Measurements from ENCODE around the gene INPP4B.

Gene INPP4B

GRCh38 chr4:142291299-142292050, 554.6 kb downstream of the INPP4B start:
- no peak overlapping the region for H3K4me3 ChIP-seq
- H3K9me3 ChIP-seq: no peaks in the 10 kb centered on the region
- TF ChIP-seq Cebpa-rat (IDR thresholded peaks at IDR 0.05): no peak
- no peak overlapping the region for H3K9ac ChIP-seq
- H3K27ac ChIP-seq: no peak overlapping the region
- no peaks in the 10 kb centered on the region for H3K36me3 ChIP-seq
- no peaks in the 10 kb centered on the region for H4K20me1 ChIP-seq
- H3K4me1 ChIP-seq: no peaks in the 10 kb centered on the region
- H3K27me3 ChIP-seq: no peaks in the 10 kb centered on the region
- no peak overlapping the region for H3K4me2 ChIP-seq

- no peak overlapping the region for H3K4me3 ChIP-seq
- TF ChIP-seq Cebpa-rat (IDR thresholded peaks at IDR 0.05): no peak
- no peak overlapping the region for H3K27ac ChIP-seq
- H3K27me3 ChIP-seq: no peaks in the 10 kb centered on the region
- no peaks in the 10 kb centered on the region for H3K9me3 ChIP-seq
- no peaks in the 10 kb centered on the region for H4K20me1 ChIP-seq
- no peaks in the 10 kb centered on the region for H3K4me1 ChIP-seq
- H3K36me3 ChIP-seq: no peaks in the 10 kb centered on the region
- H3K9ac ChIP-seq: no peak overlapping the region
- H3K4me2 ChIP-seq: no peak overlapping the region
Observed at GRCh38 chr4:142287371-142287770, 558.7 kb downstream of the INPP4B start.

GRCh38 chr4:142285222-142285583, 560.9 kb downstream of the INPP4B start:
- Histone ChIP-seq H3K36me3 (no peaks in the 10 kb centered on the region), H3K4me1 (no peaks in the 10 kb centered on the region), H4K20me1 (no peaks in the 10 kb centered on the region), H3K9ac (no peak overlapping the region), H3K4me2 (no peak overlapping the region), H3K9me3 (no peaks in the 10 kb centered on the region), H3K4me3 (no peak overlapping the region), H3K27ac (no peak overlapping the region), H3K27me3 (no peaks in the 10 kb centered on the region)
- TF ChIP-seq Cebpa-rat (IDR thresholded peaks at IDR 0.05): no peak

- no peaks in the 10 kb centered on the region for H3K4me1 ChIP-seq
- H3K36me3 ChIP-seq: no peaks in the 10 kb centered on the region
- no peak overlapping the region for H3K4me3 ChIP-seq
- H3K27me3 ChIP-seq: no peaks in the 10 kb centered on the region
- H4K20me1 ChIP-seq: no peaks in the 10 kb centered on the region
- H3K9ac ChIP-seq: no peak overlapping the region
- H3K9me3 ChIP-seq: no peaks in the 10 kb centered on the region
- TF ChIP-seq Cebpa-rat (IDR thresholded peaks at IDR 0.05): no peak
- H3K4me2 ChIP-seq: no peak overlapping the region
- H3K27ac ChIP-seq: no peak overlapping the region
Observed at GRCh38 chr4:142284402-142285221, 561.5 kb downstream of the INPP4B start.

GRCh38 chr4:142282870-142283431, 563.1 kb downstream of the INPP4B start:
- H3K4me3 ChIP-seq: no peak overlapping the region
- H3K27ac ChIP-seq: no peak overlapping the region
- no peaks in the 10 kb centered on the region for H4K20me1 ChIP-seq
- no peaks in the 10 kb centered on the region for H3K27me3 ChIP-seq
- H3K36me3 ChIP-seq: no peaks in the 10 kb centered on the region
- H3K9me3 ChIP-seq: no peaks in the 10 kb centered on the region
- no peak overlapping the region for H3K9ac ChIP-seq
- no peaks in the 10 kb centered on the region for H3K4me1 ChIP-seq
- TF ChIP-seq Cebpa-rat (IDR thresholded peaks at IDR 0.05): no peak
- no peak overlapping the region for H3K4me2 ChIP-seq

GRCh38 chr4:142281999-142282398, 564.1 kb downstream of the INPP4B start:
- H4K20me1 ChIP-seq: no peaks in the 10 kb centered on the region
- no peak overlapping the region for H3K4me3 ChIP-seq
- no peaks in the 10 kb centered on the region for H3K4me1 ChIP-seq
- no peak for TF ChIP-seq Cebpa-rat (IDR thresholded peaks at IDR 0.05)
- no peak overlapping the region for H3K27ac ChIP-seq
- H3K9me3 ChIP-seq: no peaks in the 10 kb centered on the region
- no peak overlapping the region for H3K9ac ChIP-seq
- no peaks in the 10 kb centered on the region for H3K27me3 ChIP-seq
- no peak overlapping the region for H3K4me2 ChIP-seq
- H3K36me3 ChIP-seq: no peaks in the 10 kb centered on the region

- Histone ChIP-seq H3K36me3 (no peaks in the 10 kb centered on the region), H4K20me1 (no peaks in the 10 kb centered on the region), H3K27ac (no peak overlapping the region), H3K4me1 (no peaks in the 10 kb centered on the region), H3K9ac (no peak overlapping the region), H3K4me2 (no peak overlapping the region), H3K9me3 (no peaks in the 10 kb centered on the region), H3K27me3 (no peaks in the 10 kb centered on the region), H3K4me3 (no peak overlapping the region)
- no peak for TF ChIP-seq Cebpa-rat (IDR thresholded peaks at IDR 0.05)
Observed at GRCh38 chr4:142278663-142279062, 567.4 kb downstream of the INPP4B start.

GRCh38 chr4:142278171-142278570, 567.9 kb downstream of the INPP4B start:
- Histone ChIP-seq H3K9me3 (no peaks in the 10 kb centered on the region), H3K4me2 (no peak overlapping the region), H3K36me3 (no peaks in the 10 kb centered on the region), H3K9ac (no peak overlapping the region), H3K4me3 (no peak overlapping the region), H3K4me1 (no peaks in the 10 kb centered on the region), H3K27me3 (no peaks in the 10 kb centered on the region), H4K20me1 (no peaks in the 10 kb centered on the region), H3K27ac (no peak overlapping the region)
- TF ChIP-seq Cebpa-rat (IDR thresholded peaks at IDR 0.05): no peak

GRCh38 chr4:142274137-142274536, 572.0 kb downstream of the INPP4B start:
- Histone ChIP-seq H3K27me3 (no peaks in the 10 kb centered on the region), H3K9me3 (no peaks in the 10 kb centered on the region), H3K9ac (no peak overlapping the region), H3K4me1 (no peaks in the 10 kb centered on the region), H3K4me3 (no peak overlapping the region), H3K27ac (no peak overlapping the region), H3K36me3 (no peaks in the 10 kb centered on the region), H3K4me2 (no peak overlapping the region), H4K20me1 (no peaks in the 10 kb centered on the region)
- TF ChIP-seq Cebpa-rat (IDR thresholded peaks at IDR 0.05): no peak

- H4K20me1 ChIP-seq: no peaks in the 10 kb centered on the region
- H3K9ac ChIP-seq: no peak overlapping the region
- no peaks in the 10 kb centered on the region for H3K36me3 ChIP-seq
- H3K4me1 ChIP-seq: no peaks in the 10 kb centered on the region
- no peak overlapping the region for H3K4me2 ChIP-seq
- no peak for TF ChIP-seq Cebpa-rat (IDR thresholded peaks at IDR 0.05)
- no peaks in the 10 kb centered on the region for H3K27me3 ChIP-seq
- H3K27ac ChIP-seq: no peak overlapping the region
- no peaks in the 10 kb centered on the region for H3K9me3 ChIP-seq
- no peak overlapping the region for H3K4me3 ChIP-seq
Observed at GRCh38 chr4:142272452-142272851, 573.6 kb downstream of the INPP4B start.
